Measurements from ENCODE around the gene PDYN.

PDYN gene

GRCh38 chr20:1997483-1998192, 3.8 kb upstream of the PDYN start:
- no peak overlapping the region for H3K4me3 ChIP-seq (replicated peaks; ENCODE audit: low read depth, low read length)
- DNase-seq (ENCODE audit: extremely low read depth, low read depth): no peak
- no peak for TF ChIP-seq CTCF (IDR thresholded peaks at IDR 0.05; ENCODE audit: low read depth, low read length, missing control alignments)

- TF ChIP-seq CTCF (IDR thresholded peaks at IDR 0.05; ENCODE audit: low read depth, low read length, missing control alignments): no peak
- DNase-seq (ENCODE audit: extremely low read depth, low read depth): no peak
Observed at GRCh38 chr20:1995531-1996310, 1.9 kb upstream of the PDYN start.

GRCh38 chr20:1994627-1995026, 769 bp upstream of the PDYN start:
- DNase-seq (ENCODE audit: extremely low read depth, low read depth): no peak
- H3K4me3 ChIP-seq (replicated peaks; ENCODE audit: low read depth, low read length): no peak overlapping the region
- TF ChIP-seq CTCF (IDR thresholded peaks at IDR 0.05; ENCODE audit: low read depth, low read length, missing control alignments): no peak

More at GRCh38 chr20:1995531-1996310, 1.9 kb upstream of the PDYN start:
- H3K4me3 ChIP-seq (replicated peaks; ENCODE audit: low read depth, low read length): no peak overlapping the region

GRCh38 chr20:1992359-1993110, 1.3 kb downstream of the PDYN start:
- TF ChIP-seq CTCF (IDR thresholded peaks at IDR 0.05; ENCODE audit: low read depth, low read length, missing control alignments): no peak
- no peak overlapping the region for H3K4me3 ChIP-seq (replicated peaks; ENCODE audit: low read depth, low read length)
- DNase-seq (ENCODE audit: extremely low read depth, low read depth): no peak

- no peak overlapping the region for H3K4me3 ChIP-seq (replicated peaks; ENCODE audit: low read depth, low read length)
- DNase-seq (ENCODE audit: extremely low read depth, low read depth): no peak
- no peak for TF ChIP-seq CTCF (IDR thresholded peaks at IDR 0.05; ENCODE audit: low read depth, low read length, missing control alignments)
Observed at GRCh38 chr20:1987826-1988225, 6.0 kb downstream of the PDYN start.

GRCh38 chr20:1983301-1983700, 10.6 kb downstream of the PDYN start:
- no peak for TF ChIP-seq CTCF (IDR thresholded peaks at IDR 0.05; ENCODE audit: low read depth, low read length, missing control alignments)
- DNase-seq (ENCODE audit: extremely low read depth, low read depth): no peak

More at GRCh38 chr20:1983301-1983700, 10.6 kb downstream of the PDYN start:
- no peak overlapping the region for H3K4me3 ChIP-seq (replicated peaks; ENCODE audit: low read depth, low read length)

Measured in HFF-Myc (cell line).